ENCODE data around the gene RAD54L2.
"Not testable (repeated sequence)": the region's sequence is repeated elsewhere in the genome, so short reads cannot be mapped to it uniquely, and the experiment has no call there.

The RAD54L2 gene

GRCh38 chr3:51544011-51544775, 5.7 kb downstream of the RAD54L2 start:
- no peak for DNase-seq (ENCODE audit: low spot score)

- no peak for DNase-seq (ENCODE audit: low spot score)
Measured at GRCh38 chr3:51547274-51547673, 8.8 kb downstream of the RAD54L2 start.

- DNase-seq (ENCODE audit: low spot score) = no peak
Measured at GRCh38 chr3:51549311-51549710, 10.8 kb downstream of the RAD54L2 start.

GRCh38 chr3:51550080-51550819, 11.7 kb downstream of the RAD54L2 start:
- DNase-seq (ENCODE audit: low spot score) = no peak

GRCh38 chr3:51557993-51558392, 19.5 kb downstream of the RAD54L2 start:
- no peak for DNase-seq (ENCODE audit: low spot score)

GRCh38 chr3:51559411-51559888, 20.9 kb downstream of the RAD54L2 start:
- no peak for DNase-seq (ENCODE audit: low spot score)

- DNase-seq (ENCODE audit: low spot score) = no peak
Measured at GRCh38 chr3:51559961-51560360, 21.4 kb downstream of the RAD54L2 start.

- DNase-seq (ENCODE audit: low spot score) = not testable (repeated sequence)
Measured at GRCh38 chr3:51562403-51562802, 23.9 kb downstream of the RAD54L2 start.

- DNase-seq (ENCODE audit: low spot score) = no peak
Measured at GRCh38 chr3:51568036-51568435, 29.5 kb downstream of the RAD54L2 start.

GRCh38 chr3:51568996-51569395, 30.5 kb downstream of the RAD54L2 start:
- DNase-seq (ENCODE audit: low spot score) = no peak

- DNase-seq (ENCODE audit: low spot score) = no peak
Measured at GRCh38 chr3:51578238-51578637, 39.7 kb downstream of the RAD54L2 start.

GRCh38 chr3:51580418-51580817, 41.9 kb downstream of the RAD54L2 start:
- DNase-seq (ENCODE audit: low spot score) = no peak

- DNase-seq (ENCODE audit: low spot score) = no peak
Measured at GRCh38 chr3:51581524-51581923, 43.0 kb downstream of the RAD54L2 start.

- DNase-seq (ENCODE audit: low spot score) = no peak
Measured at GRCh38 chr3:51585197-51585596, 46.7 kb downstream of the RAD54L2 start.

GRCh38 chr3:51585871-51586270, 47.4 kb downstream of the RAD54L2 start:
- DNase-seq (ENCODE audit: low spot score) = no peak

Data from NAMALWA (cell line).